RWPE1 (cell line): ENCODE data around the gene POLE.

Source experiments
- CTCF ChIA-PET: fragments of 350-600 bp; sonication (Branson Sonifier 250); formaldehyde crosslinking; extraction: SDS; loops from one replicate; lab custom pipeline; 2021; lab: Yijun Ruan, JAX
- POLR2A ChIA-PET: fragments of 400-600 bp; formaldehyde crosslinking; extraction: SDS; loops from one replicate; lab custom pipeline; 2020; ENCODE audit warnings: antibody characterized with exemption; ENCODE audit not compliant: low non-redundant PET; lab: Yijun Ruan, JAX
- DNase-seq: peaks from one replicate; pipeline ENCODE4 v3.0.0; 2012; ENCODE audit warnings: low spot score
- H3K27ac ChIP-seq: fragments of 450-650 bp; 2 replicates; pipeline ENCODE4 v1.5.1; 2017
- CTCF ChIP-seq: fragments of 450-650 bp; conservative IDR thresholded peaks from 2 replicates; pipeline ENCODE4 v1.5.1; 2017; ENCODE audit warnings: low read depth, mild to moderate bottlenecking

The POLE gene

DNA sequence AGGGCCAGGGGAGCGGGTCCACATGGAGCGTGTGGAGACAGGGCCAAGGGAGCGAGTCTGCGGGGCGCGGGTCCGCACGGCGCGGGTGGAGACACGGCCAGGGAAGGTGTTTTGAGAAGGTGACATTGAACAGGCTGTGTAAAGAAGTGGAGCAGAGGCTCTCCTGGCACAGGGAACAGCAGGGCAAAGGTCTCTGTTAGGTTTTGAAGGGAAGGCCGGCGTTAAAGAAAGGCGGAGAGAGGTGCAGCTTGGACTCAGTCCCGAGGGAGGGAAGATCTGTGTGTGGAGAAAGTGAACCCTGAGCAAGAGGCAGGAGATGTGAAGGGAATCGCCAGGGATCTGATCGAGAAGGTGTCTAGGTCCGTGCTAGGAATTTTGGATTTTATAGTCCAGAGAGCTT, 2.1 kb upstream of the POLE start:
- no peak for DNase-seq
- peak overlapping the region; percentile 42; the same call in 1 of the 2 replicates for H3K27ac ChIP-seq
- ChIA-PET CTCF (no interaction called here), POLR2A (no interaction called here)
- TF ChIP-seq CTCF, result no peak

DNA sequence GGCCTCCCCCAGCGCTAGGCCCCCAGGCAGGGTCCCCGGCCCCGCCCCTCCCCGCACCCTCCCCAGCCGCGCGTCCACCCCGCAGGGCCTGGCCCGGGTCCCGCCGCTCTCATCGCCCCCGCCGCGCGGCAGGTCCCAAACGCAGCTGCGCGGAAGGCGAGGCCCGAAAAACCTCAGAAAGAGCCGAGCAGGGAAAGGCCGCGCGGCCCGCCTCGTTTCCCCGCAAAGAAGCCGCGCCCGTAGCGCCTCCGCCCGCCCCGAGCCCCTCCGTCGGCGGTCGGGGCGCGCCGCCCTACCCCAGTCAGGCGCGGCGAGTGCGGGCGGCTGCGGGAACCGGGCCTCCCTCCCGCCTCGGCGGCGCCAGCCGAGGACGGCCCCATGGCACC, 324 bp downstream of the POLE start:
- TF ChIP-seq CTCF, result no peak
- ChIA-PET CTCF (interaction anchor here (0.7 kb wide), 1 partner anchor 122 kb away, joined by 4 read pairs; no protein-coding TSS in a partner anchor), POLR2A (no interaction called here)
- peak overlapping the region; percentile 87 for H3K27ac ChIP-seq
- peak; percentile 44 for DNase-seq

- POLR2A ChIA-PET, result interaction anchor here (0.6 kb wide), 1 partner anchor 32 kb away, joined by 3 read pairs; no protein-coding TSS in a partner anchor
- H3K27ac ChIP-seq, result peak overlapping the region; percentile 87; the same call in 1 of the 2 replicates
- CTCF ChIA-PET, result no interaction called here
Measured at GRCh38 chr12:132685400-132685799, 1.7 kb downstream of the POLE start.

DNA sequence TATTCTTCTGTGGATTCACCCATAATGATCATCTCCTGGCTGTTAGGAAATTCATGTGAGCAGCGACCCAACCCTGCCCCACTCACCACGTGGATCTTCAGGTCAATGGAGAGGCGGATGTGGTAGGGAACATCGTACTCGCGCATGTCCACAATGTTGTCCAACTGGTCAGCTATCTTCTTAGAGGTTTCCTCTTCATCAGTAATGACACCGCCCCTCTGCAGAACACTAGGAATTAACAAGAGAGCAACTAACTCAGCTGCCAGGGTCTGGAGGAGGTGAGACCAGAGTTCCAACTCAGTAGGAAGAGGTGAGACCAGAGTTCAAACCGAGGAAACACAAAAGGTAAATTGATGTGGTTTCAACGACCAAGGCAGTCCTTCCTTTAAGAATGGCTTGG, 9.7 kb downstream of the POLE start:
- no peak overlapping the region for H3K27ac ChIP-seq
- no peak for DNase-seq
- CTCF ChIA-PET, result no interaction called here
- POLR2A ChIA-PET, result no interaction called here
- no peak for TF ChIP-seq CTCF

More at GRCh38 chr12:132685400-132685799, 1.7 kb downstream of the POLE start:
- TF ChIP-seq CTCF, result no peak
- no peak for DNase-seq

DNA sequence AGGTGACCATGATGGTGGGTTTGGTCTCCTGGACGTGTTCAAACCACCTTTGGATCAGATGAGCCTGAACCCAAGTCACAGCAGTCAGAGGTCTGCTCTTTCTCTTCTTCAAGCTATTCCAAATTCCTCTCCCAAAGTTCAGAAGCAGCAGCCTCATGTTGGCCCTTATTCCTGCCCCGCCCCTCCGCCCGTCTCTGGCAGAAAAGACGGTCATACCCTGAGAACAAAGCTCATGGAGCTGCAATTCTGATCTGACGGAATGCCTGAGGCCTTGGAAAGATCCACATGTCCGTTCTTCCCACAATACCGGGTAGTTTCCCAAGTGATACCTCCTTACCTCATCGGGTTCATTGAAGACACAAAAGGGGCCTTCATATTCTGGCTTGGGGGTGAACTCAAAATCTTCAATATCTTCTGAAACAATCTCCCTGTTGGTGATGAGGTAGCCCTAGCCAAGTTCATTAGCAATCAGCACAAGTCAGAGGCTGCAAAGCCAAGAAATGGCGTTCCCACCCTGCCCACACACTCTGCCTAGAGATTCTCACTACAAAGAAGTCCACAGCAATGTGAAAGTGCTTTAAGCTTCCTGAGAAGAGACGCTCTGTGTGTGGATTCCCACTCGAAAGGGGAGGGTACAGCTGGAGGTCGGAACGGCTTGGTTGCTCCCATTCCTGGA, 11.2 kb downstream of the POLE start:
- POLR2A ChIA-PET, result no interaction called here

DNA sequence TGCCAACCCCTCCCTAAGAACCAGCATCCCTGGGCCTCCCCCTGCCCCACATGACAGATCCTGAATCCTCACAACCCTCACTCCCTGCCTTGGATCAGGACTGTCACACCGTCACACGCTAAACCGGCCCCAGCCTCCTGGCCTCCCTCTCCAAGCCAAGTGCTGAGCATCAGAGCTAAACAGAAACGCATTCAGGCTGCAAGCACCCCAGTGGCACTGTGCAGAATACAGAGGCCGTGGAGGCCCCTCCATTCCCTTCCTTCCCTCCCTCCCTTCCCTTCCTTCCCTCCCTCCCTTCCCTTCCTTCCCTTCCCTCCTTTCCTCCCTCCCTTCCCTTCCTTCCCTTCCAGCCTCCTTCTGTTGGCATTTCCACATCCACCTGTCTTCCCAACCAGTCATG, 12.6 kb downstream of the POLE start:
- ChIA-PET POLR2A (no interaction called here), CTCF (no interaction called here)
- no peak for DNase-seq
- no peak for TF ChIP-seq CTCF
- no peak overlapping the region for H3K27ac ChIP-seq

More for the DNA sequence above, 11.2 kb downstream of the POLE start:
- no peak for DNase-seq
- no peak for TF ChIP-seq CTCF
- H3K27ac ChIP-seq, result no peak overlapping the region
- CTCF ChIA-PET, result no interaction called here
